Stomach (tissue), 19 donors: ENCODE data around the gene ZNF18. TPM values are rescaled to one million over a fixed set of nuclear protein-coding genes. Genes with fewer than 3 reads are reported as not detected.

Experiments used
- DNase-seq, 2 donors: peaks; one replicate each; pipeline versions ENCODE4 v3.0.0 to v3.0.0-alpha.2; 2013 to 2019
- H3K27ac ChIP-seq, 5 donors: fragments of 200-600 bp in 4 of 5; sonication (generic) in 4 of 5; one replicate each; pipeline ENCODE4 v1.5.1; 2013 to 2019; ENCODE audit warnings: mild to moderate bottlenecking in 1 of 5, moderate library complexity in 1 of 5
- H3K27me3 ChIP-seq, 3 donors: fragments of 200-600 bp; sonication (generic); one replicate each; pipeline ENCODE4 v1.5.1; 2017 to 2019; ENCODE audit warnings: mixed run types in 1 of 3
- H3K36me3 ChIP-seq, 4 donors: fragments of 200-600 bp; sonication (generic); 1 replicate in 3 of 4; 2 replicates in 1 of 4; pipeline ENCODE4 v1.5.1; 2016 to 2019
- H3K4me1 ChIP-seq, 4 donors: fragments of 200-600 bp; sonication (generic); one replicate each; pipeline ENCODE4 v1.5.1; 2016 to 2019
- H3K4me3 ChIP-seq, 4 donors: fragments of 200-600 bp; sonication (generic) in 3 of 4; one replicate each; pipeline ENCODE4 v1.5.1; 2016 to 2019; ENCODE audit warnings: mild to moderate bottlenecking in 1 of 4
- H3K9me3 ChIP-seq, 4 donors: fragments of 200-600 bp; sonication (generic); one replicate each; pipeline ENCODE4 v1.5.1; 2016 to 2019
- CTCF ChIP-seq, 7 experiments: fragments of 450-650 bp in 4 of 7; fragments of 200-600 bp in 3 of 7; sonication (generic) in 3 of 7; IDR thresholded peaks; one replicate each; pipeline ENCODE4 v1.5.1; 2016 to 2019; ENCODE audit warnings: antibody characterized with exemption in 7 of 7, control low read depth in 2 of 7, mild to moderate bottlenecking in 1 of 7
- EP300 ChIP-seq: sonication (generic); formaldehyde crosslinking; IDR thresholded peaks from one replicate; pipeline ENCODE4 v1.6.1; 2017; ENCODE audit warnings: antibody characterized with exemption
- POLR2A ChIP-seq, 4 donors: fragments of 450-650 bp; IDR thresholded peaks; one replicate each; pipeline ENCODE4 v1.6.1; 2016; ENCODE audit warnings: antibody characterized with exemption in 4 of 4, control low read depth in 2 of 4, mild to moderate bottlenecking in 1 of 4, moderate library complexity in 1 of 4
- POLR2AphosphoS5 ChIP-seq, 3 donors: sonication (generic); formaldehyde crosslinking; IDR thresholded peaks; one replicate each; pipeline ENCODE4 v1.6.1; 2016; ENCODE audit warnings: antibody characterized with exemption in 3 of 3
- WGBS, 5 donors: extraction: QIAGEN DNeasy Blood & Tissue Kit in 3 of 5; methylation state at CpG; one replicate each; pipeline versions ENCODE4 v1.1.5 to v1.1.7; 2013 to 2018; 5-methylcytosine and 5-hydroxymethylcytosine counted together
- intact Hi-C: fragments of 100-400 bp; cut with DNase I; formaldehyde crosslinking; loops from one replicate; pipeline ENCODE4 v1.15.1; 2023; ENCODE audit warnings: low total_unique reads
- long read RNA-seq, 10 donors: transcript quantifications; one replicate each; lab custom pipeline, GENCODE V29; 2026
- polyA plus RNA-seq, 3 donors: library from polyadenylated mRNA; stranded (reverse); fragments of 200-250 nt; gene quantifications; one replicate each; pipeline ENCODE4 v1.2.3, GENCODE V29; 2013
- total RNA-seq, 5 donors: library from RNA; depleted of rRNA; stranded (reverse); fragments of >200 nt; gene quantifications; one replicate each; pipeline versions ENCODE4 v1.1.0 to v1.2.3, GENCODE V29; 2014 to 2016
- donor health status: healthy with polysubstance abuse.
- donor health status: Bipolar disorder and iron deficiency.
- donor health status: healthy.

The ZNF18 gene
- 10 to 100 TPM in 1 of 5 donors, 1 to 10 TPM in 3, not detected in 1; 6.7 to 13.2 (median 8.3) TPM for total RNA-seq
- 1 to 10 TPM; 3.7 to 5.4 (median 5.0) TPM for polyA plus RNA-seq
- long read RNA-seq, donor 1, partial matches to known transcripts: 0 of 1 reads
- long read RNA-seq, donor 1, other reads (novel, unspliced or antisense): 0 of 1 reads
- long read RNA-seq, donor 2: 0 reads
- long read RNA-seq, donor 3: 0 reads
- long read RNA-seq, donor 4: 0 reads
- long read RNA-seq, donor 5, partial matches to known transcripts: 0 of 2 reads
- long read RNA-seq, donor 5, other reads (novel, unspliced or antisense): 0 of 2 reads
- long read RNA-seq, donor 6, partial matches to known transcripts: 0 of 4 reads
- long read RNA-seq, donor 6, other reads (novel, unspliced or antisense): 0 of 4 reads
- long read RNA-seq, donor 7: 0 reads
- long read RNA-seq, donor 8: 0 reads
- long read RNA-seq, donor 9: 0 reads
- long read RNA-seq, donor 10: 0 reads

GRCh38 chr17:11997147-11997971 is at the start of gene ZNF18:
TSS of gene ZNF18 (minus strand) at chr17:11997475. CDS start at chr17:11992829, 4,646 bp downstream.
- H3K27me3 ChIP-seq: no peaks in the 10 kb centered on the region
- intact Hi-C loops: no loop called here
- peak in 1 of 7 experiments; percentile 9 for TF ChIP-seq CTCF (IDR thresholded peaks at IDR 0.05)
- TF ChIP-seq EP300: no peak
- TF ChIP-seq POLR2A (IDR thresholded peaks at IDR 0.05): peak in 2 of 4 donors; percentile 81 to 86
- peak; percentile 88 to 97 (median 96) for TF ChIP-seq POLR2AphosphoS5 (IDR thresholded peaks at IDR 0.05)
- WGBS, 5 donors: 0 to 2% (median 1%) methylated on average over 23 to 74 of the region's 74 CpGs
- no peaks in the 10 kb centered on the region for H3K9me3 ChIP-seq
- peaks cover 0 to 20% (median 15%) of the 10 kb centered on the region in 4 donors for H3K4me1 ChIP-seq
- peak within 1 kb of the TSS; percentile 90 to 96 (median 94) for H3K27ac ChIP-seq
- DNase-seq: peak; percentile 98 to 99
- peaks cover 0 to 5% (median 5%) of the 10 kb centered on the region in 4 donors for H3K36me3 ChIP-seq
- peak within 1 kb of the TSS; percentile 71 to 96 (median 82) for H3K4me3 ChIP-seq

- intact Hi-C loops: no loop called here
- TF ChIP-seq POLR2A (IDR thresholded peaks at IDR 0.05) (no peak), POLR2AphosphoS5 (IDR thresholded peaks at IDR 0.05) (no peak), EP300 (no peak), CTCF (IDR thresholded peaks at IDR 0.05) (no peak)
Observed at GRCh38 chr17:12046786-12047185, 49.5 kb upstream of the ZNF18 start.

GRCh38 chr17:12043702-12044101 is 46.4 kb upstream of the ZNF18 start:
- 86 to 97% (median 95%) methylated on average over 6 of the region's 6 CpGs for WGBS, 5 donors

More at GRCh38 chr17:12046786-12047185, 49.5 kb upstream of the ZNF18 start:
- Histone ChIP-seq H3K36me3 (no peaks in the 10 kb centered on the region), H3K9me3 (no peaks in the 10 kb centered on the region), H3K27me3 (no peaks in the 10 kb centered on the region), H3K4me3 (no peak overlapping the region), H3K4me1 (peaks cover 5 to 57% (median 33%) of the 10 kb centered on the region in 4 donors), H3K27ac (no peak overlapping the region)
- WGBS, 5 donors: 44 to 77% (median 59%) methylated on average over 2 of the region's 2 CpGs
- DNase-seq: no peak

More at GRCh38 chr17:12043702-12044101, 46.4 kb upstream of the ZNF18 start:
- Histone ChIP-seq H3K4me1 (peaks cover 5 to 54% (median 26%) of the 10 kb centered on the region in 4 donors), H3K27ac (no peak overlapping the region), H3K36me3 (no peaks in the 10 kb centered on the region), H3K4me3 (no peak overlapping the region), H3K27me3 (no peaks in the 10 kb centered on the region), H3K9me3 (no peaks in the 10 kb centered on the region)
- TF ChIP-seq POLR2A (IDR thresholded peaks at IDR 0.05): no peak
- TF ChIP-seq EP300: no peak
- TF ChIP-seq CTCF (IDR thresholded peaks at IDR 0.05): no peak
- no peak for TF ChIP-seq POLR2AphosphoS5 (IDR thresholded peaks at IDR 0.05)
- no peak for DNase-seq
- intact Hi-C loops: no loop called here
